ENCODE results near the gene EVI2B.
"Not testable (repeated sequence)": the region's sequence is repeated elsewhere in the genome, so short reads cannot be mapped to it uniquely, and the experiment has no call there.

Gene EVI2B

GRCh38 chr17:31310886-31311285 lies 3.0 kb downstream of the EVI2B start:
- DNase-seq (ENCODE audit: low spot score), result no peak

GRCh38 chr17:31310260-31310659 lies 3.6 kb downstream of the EVI2B start:
- no peak for DNase-seq (ENCODE audit: low spot score)

GRCh38 chr17:31309556-31309955 lies 4.3 kb downstream of the EVI2B start:
- no peak for DNase-seq (ENCODE audit: low spot score)

- DNase-seq (ENCODE audit: low spot score), result no peak
Measured at GRCh38 chr17:31308372-31309334, 5.2 kb downstream of the EVI2B start.

- DNase-seq (ENCODE audit: low spot score), result no peak
Measured at GRCh38 chr17:31307640-31308039, 6.2 kb downstream of the EVI2B start.

GRCh38 chr17:31299624-31300023 lies 14.2 kb downstream of the EVI2B start:
- no peak for DNase-seq (ENCODE audit: low spot score)

GRCh38 chr17:31297090-31297489 lies 16.8 kb downstream of the EVI2B start, which contains the start of gene OMG:
Gene OMG (minus strand): TSS chr17:31297239. CDS start chr17:31296331, 908 bp downstream.
- no peak for DNase-seq (ENCODE audit: low spot score)

- DNase-seq (ENCODE audit: low spot score), result no peak
Measured at GRCh38 chr17:31296142-31296541, 17.7 kb downstream of the EVI2B start.

- DNase-seq (ENCODE audit: low spot score), result no peak
Measured at GRCh38 chr17:31295489-31295871, 18.4 kb downstream of the EVI2B start.

GRCh38 chr17:31294820-31295488 lies 18.9 kb downstream of the EVI2B start:
- DNase-seq (ENCODE audit: low spot score), result no peak

- DNase-seq (ENCODE audit: low spot score), result no peak
Measured at GRCh38 chr17:31294231-31294630, 19.6 kb downstream of the EVI2B start.

- no peak for DNase-seq (ENCODE audit: low spot score)
Measured at GRCh38 chr17:31293581-31293980, 20.3 kb downstream of the EVI2B start.

- DNase-seq (ENCODE audit: low spot score), result no peak
Measured at GRCh38 chr17:31291820-31292219, 22.0 kb downstream of the EVI2B start.

GRCh38 chr17:31289790-31290189 lies 24.1 kb downstream of the EVI2B start:
- no peak for DNase-seq (ENCODE audit: low spot score)

- not testable (repeated sequence) for DNase-seq (ENCODE audit: low spot score)
Measured at GRCh38 chr17:31287932-31288331, 25.9 kb downstream of the EVI2B start.

- no peak for DNase-seq (ENCODE audit: low spot score)
Measured at GRCh38 chr17:31286587-31286986, 27.3 kb downstream of the EVI2B start.

- no peak for DNase-seq (ENCODE audit: low spot score)
Measured at GRCh38 chr17:31283841-31284240, 30.0 kb downstream of the EVI2B start.

GRCh38 chr17:31281061-31281460 lies 32.8 kb downstream of the EVI2B start:
- DNase-seq (ENCODE audit: low spot score), result no peak

GRCh38 chr17:31279401-31279800 lies 34.5 kb downstream of the EVI2B start:
- no peak for DNase-seq (ENCODE audit: low spot score)

- DNase-seq (ENCODE audit: low spot score), result no peak
Measured at GRCh38 chr17:31275116-31275515, 38.7 kb downstream of the EVI2B start.

- no peak for DNase-seq (ENCODE audit: low spot score)
Measured at GRCh38 chr17:31274252-31274651, 39.6 kb downstream of the EVI2B start.

- no peak for DNase-seq (ENCODE audit: low spot score)
Measured at GRCh38 chr17:31273516-31273915, 40.3 kb downstream of the EVI2B start.

GRCh38 chr17:31272803-31273202 lies 41.1 kb downstream of the EVI2B start:
- no peak for DNase-seq (ENCODE audit: low spot score)

Measured in SK-N-DZ (cell line).